ENCODE measurements around the gene KCNH1. TPM values are rescaled to one million over a fixed set of nuclear protein-coding genes. Genes with fewer than 3 reads are reported as not detected.

Gene KCNH1
- total RNA-seq, 1 experiment from 2014 or later: 0.17 TPM

- TF ChIP-seq, protein P1, sequence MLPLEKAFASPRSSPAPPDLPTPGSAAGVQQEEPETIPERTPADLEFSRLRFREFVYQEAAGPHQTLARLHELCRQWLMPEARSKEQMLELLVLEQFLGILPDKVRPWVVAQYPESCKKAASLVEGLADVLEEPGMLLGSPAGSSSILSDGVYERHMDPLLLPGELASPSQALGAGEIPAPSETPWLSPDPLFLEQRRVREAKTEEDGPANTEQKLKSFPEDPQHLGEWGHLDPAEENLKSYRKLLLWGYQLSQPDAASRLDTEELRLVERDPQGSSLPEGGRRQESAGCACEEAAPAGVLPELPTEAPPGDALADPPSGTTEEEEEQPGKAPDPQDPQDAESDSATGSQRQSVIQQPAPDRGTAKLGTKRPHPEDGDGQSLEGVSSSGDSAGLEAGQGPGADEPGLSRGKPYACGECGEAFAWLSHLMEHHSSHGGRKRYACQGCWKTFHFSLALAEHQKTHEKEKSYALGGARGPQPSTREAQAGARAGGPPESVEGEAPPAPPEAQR (CRISPR knock-in tag; IDR thresholded peaks at IDR 0.05): no peak
- TF ChIP-seq FOXP1 (CRISPR knock-in tag; IDR thresholded peaks at IDR 0.05; ENCODE audit: borderline replicate concordance) (no peak), SMAD3 (CRISPR knock-in tag; IDR thresholded peaks at IDR 0.05; ENCODE audit: borderline replicate concordance) (no peak), TCF7 (CRISPR knock-in tag; IDR thresholded peaks at IDR 0.05; ENCODE audit: low read depth) (no peak), NR3C1 (CRISPR knock-in tag; conservative IDR thresholded peaks at IDR 0.05; ENCODE audit: low read depth) (no peak), ZNF532 (CRISPR knock-in tag; IDR thresholded peaks at IDR 0.05; ENCODE audit: borderline replicate concordance) (no peak)
- TF ChIP-seq, protein P2, sequence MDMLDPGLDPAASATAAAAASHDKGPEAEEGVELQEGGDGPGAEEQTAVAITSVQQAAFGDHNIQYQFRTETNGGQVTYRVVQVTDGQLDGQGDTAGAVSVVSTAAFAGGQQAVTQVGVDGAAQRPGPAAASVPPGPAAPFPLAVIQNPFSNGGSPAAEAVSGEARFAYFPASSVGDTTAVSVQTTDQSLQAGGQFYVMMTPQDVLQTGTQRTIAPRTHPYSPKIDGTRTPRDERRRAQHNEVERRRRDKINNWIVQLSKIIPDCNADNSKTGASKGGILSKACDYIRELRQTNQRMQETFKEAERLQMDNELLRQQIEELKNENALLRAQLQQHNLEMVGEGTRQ (CRISPR knock-in tag; IDR thresholded peaks at IDR 0.05): no peak
These were observed 500.8 kb downstream of the KCNH1 start (continued) for GRCh38 chr1:210633140-210633539.

DNA sequence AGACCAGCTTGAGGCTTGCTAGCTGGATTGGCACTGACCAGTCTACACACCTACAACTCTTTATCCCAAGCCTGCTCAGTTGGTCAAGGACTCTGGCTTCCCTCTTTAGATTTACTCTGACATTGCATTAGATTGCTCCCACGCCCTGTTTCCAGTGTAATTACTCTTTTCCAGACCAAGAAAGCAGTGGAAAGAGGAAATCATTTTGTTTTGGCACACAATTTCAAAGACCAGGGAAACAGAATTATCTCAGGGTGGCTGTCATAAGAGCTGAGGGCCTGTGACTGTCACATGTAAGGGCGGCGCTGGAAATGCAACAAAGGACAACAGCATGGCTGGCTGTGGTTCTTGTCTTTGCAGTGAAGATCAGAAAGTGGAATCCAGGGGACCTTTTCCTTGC, 502.5 kb downstream of the KCNH1 start:
- no peak for ATAC-seq
- H3K9me3 Mint-ChIP-seq: no peaks in the 10 kb centered on the region
- H3K4me1 Mint-ChIP-seq: no peaks in the 10 kb centered on the region
- no peaks in the 10 kb centered on the region for H3K36me3 Mint-ChIP-seq
- ChIA-PET POLR2A (no interaction called here), CTCF (no interaction called here)
- H3K27me3 Mint-ChIP-seq (ENCODE audit: low read depth): no peaks in the 10 kb centered on the region
- no peak overlapping the region for H3K27ac Mint-ChIP-seq
- TF ChIP-seq, protein P3, sequence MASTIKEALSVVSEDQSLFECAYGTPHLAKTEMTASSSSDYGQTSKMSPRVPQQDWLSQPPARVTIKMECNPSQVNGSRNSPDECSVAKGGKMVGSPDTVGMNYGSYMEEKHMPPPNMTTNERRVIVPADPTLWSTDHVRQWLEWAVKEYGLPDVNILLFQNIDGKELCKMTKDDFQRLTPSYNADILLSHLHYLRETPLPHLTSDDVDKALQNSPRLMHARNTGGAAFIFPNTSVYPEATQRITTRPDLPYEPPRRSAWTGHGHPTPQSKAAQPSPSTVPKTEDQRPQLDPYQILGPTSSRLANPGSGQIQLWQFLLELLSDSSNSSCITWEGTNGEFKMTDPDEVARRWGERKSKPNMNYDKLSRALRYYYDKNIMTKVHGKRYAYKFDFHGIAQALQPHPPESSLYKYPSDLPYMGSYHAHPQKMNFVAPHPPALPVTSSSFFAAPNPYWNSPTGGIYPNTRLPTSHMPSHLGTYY (CRISPR knock-in tag; IDR thresholded peaks at IDR 0.05): no peak
- no peak for TF ChIP-seq CBFB (CRISPR knock-in tag; IDR thresholded peaks at IDR 0.05; ENCODE audit: low read depth)
- no peak for TF ChIP-seq PRRX2 (CRISPR knock-in tag; IDR thresholded peaks at IDR 0.05)
- TF ChIP-seq NFE2L1 (CRISPR knock-in tag; IDR thresholded peaks at IDR 0.05): no peak
- TF ChIP-seq, protein P4, sequence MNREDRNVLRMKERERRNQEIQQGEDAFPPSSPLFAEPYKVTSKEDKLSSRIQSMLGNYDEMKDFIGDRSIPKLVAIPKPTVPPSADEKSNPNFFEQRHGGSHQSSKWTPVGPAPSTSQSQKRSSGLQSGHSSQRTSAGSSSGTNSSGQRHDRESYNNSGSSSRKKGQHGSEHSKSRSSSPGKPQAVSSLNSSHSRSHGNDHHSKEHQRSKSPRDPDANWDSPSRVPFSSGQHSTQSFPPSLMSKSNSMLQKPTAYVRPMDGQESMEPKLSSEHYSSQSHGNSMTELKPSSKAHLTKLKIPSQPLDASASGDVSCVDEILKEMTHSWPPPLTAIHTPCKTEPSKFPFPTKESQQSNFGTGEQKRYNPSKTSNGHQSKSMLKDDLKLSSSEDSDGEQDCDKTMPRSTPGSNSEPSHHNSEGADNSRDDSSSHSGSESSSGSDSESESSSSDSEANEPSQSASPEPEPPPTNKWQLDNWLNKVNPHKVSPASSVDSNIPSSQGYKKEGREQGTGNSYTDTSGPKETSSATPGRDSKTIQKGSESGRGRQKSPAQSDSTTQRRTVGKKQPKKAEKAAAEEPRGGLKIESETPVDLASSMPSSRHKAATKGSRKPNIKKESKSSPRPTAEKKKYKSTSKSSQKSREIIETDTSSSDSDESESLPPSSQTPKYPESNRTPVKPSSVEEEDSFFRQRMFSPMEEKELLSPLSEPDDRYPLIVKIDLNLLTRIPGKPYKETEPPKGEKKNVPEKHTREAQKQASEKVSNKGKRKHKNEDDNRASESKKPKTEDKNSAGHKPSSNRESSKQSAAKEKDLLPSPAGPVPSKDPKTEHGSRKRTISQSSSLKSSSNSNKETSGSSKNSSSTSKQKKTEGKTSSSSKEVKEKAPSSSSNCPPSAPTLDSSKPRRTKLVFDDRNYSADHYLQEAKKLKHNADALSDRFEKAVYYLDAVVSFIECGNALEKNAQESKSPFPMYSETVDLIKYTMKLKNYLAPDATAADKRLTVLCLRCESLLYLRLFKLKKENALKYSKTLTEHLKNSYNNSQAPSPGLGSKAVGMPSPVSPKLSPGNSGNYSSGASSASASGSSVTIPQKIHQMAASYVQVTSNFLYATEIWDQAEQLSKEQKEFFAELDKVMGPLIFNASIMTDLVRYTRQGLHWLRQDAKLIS (CRISPR knock-in tag; IDR thresholded peaks at IDR 0.05; ENCODE audit: borderline replicate concordance): no peak
- TF ChIP-seq, protein P5, sequence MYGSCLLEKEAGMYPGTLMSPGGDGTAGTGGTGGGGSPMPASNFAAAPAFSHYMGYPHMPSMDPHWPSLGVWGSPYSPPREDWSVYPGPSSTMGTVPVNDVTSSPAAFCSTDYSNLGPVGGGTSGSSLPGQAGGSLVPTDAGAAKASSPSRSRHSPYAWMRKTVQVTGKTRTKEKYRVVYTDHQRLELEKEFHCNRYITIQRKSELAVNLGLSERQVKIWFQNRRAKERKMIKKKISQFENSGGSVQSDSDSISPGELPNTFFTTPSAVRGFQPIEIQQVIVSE (CRISPR knock-in tag; IDR thresholded peaks at IDR 0.05; ENCODE audit: borderline replicate concordance): no peak
- no peak for TF ChIP-seq HMGA2 (CRISPR knock-in tag; IDR thresholded peaks at IDR 0.05)
- TF ChIP-seq SMAD4 (CRISPR knock-in tag; IDR thresholded peaks at IDR 0.05): no peak
- DNase-seq (ENCODE audit: low spot score): no peak
- H3K4me3 Mint-ChIP-seq: no peak overlapping the region
